HepG2 (cell line): ENCODE results near the gene LRP5. TPM values are rescaled to one million over a fixed set of nuclear protein-coding genes. Genes with fewer than 3 reads are reported as not detected.

ENCODE experiments used
- ATAC-seq: fragments of 200-7000 bp; cut with Tn5 transposase; 3 replicates; pipeline ENCODE4 v1.9.1; 2020; ENCODE audit warnings: mild to moderate bottlenecking, moderate library complexity
- BruUV-seq: library from RNA; stranded (reverse); fragments of 400-500 nt; replicated peaks from 2 replicates; lab custom pipeline; 2021; lab: Mats Ljungman, UMichigan
- CTCF ChIA-PET: fragments of 300-600 bp; formaldehyde crosslinking; extraction: SDS; loops from one replicate; lab custom pipeline; 2021; ENCODE audit warnings: low total read pairs, inconsistent platforms, low intra/inter-chr PET ratio; lab: Yijun Ruan, JAX
- POLR2A ChIA-PET: fragments of 350-600 bp; sonication (Branson Sonifier 250); formaldehyde crosslinking; loops from one replicate; lab custom pipeline; 2020; ENCODE audit warnings: antibody characterized with exemption, inconsistent platforms; lab: Yijun Ruan, JAX
- DNase-seq: peaks from one replicate; pipeline ENCODE4 v3.0.0-alpha.2; 2015; ENCODE audit warnings: low spot score
- FAIRE-seq: peaks from 3 replicates; lab custom pipeline; 2011; peaks lifted over from hg19 to GRCh38; lab: Jason Lieb, UNC
- H2AFZ ChIP-seq: one replicate; pipeline ENCODE4 v1.6.1; 2011; ENCODE audit warnings: low read length, inconsistent platforms
- H3K27ac ChIP-seq: fragments of 300-600 bp; 3 replicates; pipeline ENCODE4 v1.8.0; 2011; ENCODE audit warnings: mixed run types, mild to moderate bottlenecking, mixed read lengths, low read length, inconsistent platforms; ENCODE audit not compliant: insufficient read depth; ENCODE audit errors: extremely low read length
- H3K27me3 ChIP-seq, 2 experiments: fragments of 200-600 bp in 1 of 2; 2 replicates in 1 of 2; 3 replicates in 1 of 2; pipeline versions ENCODE4 v1.6.0 to v1.8.0; 2011; ENCODE audit warnings: low read length in 2 of 2, mild to moderate bottlenecking in 2 of 2, moderate library complexity in 2 of 2, inconsistent platforms in 1 of 2; ENCODE audit not compliant: insufficient read depth in 2 of 2, control insufficient read depth in 1 of 2
- H3K36me3 ChIP-seq, 2 experiments: fragments of 200-600 bp in 1 of 2; replicated peaks in 1 of 2; 2 replicates in 1 of 2; 3 replicates in 1 of 2; pipeline versions ENCODE4 v1.5.1 to v1.8.0; 2011; ENCODE audit warnings: low read length in 2 of 2, inconsistent platforms in 1 of 2; ENCODE audit not compliant: insufficient read depth in 2 of 2, control insufficient read depth in 1 of 2
- H3K4me1 ChIP-seq: 2 replicates; pipeline ENCODE4 v1.5.1; 2012; ENCODE audit warnings: low read length, inconsistent platforms; ENCODE audit not compliant: insufficient read depth
- H3K4me2 ChIP-seq: 2 replicates; pipeline ENCODE4 v1.6.0; 2011; ENCODE audit warnings: low read depth, low read length, inconsistent platforms
- H3K4me3 ChIP-seq, 3 experiments: fragments of 200-600 bp in 1 of 3; sonication (generic), shearing (Covaris generic) in 1 of 3; replicated peaks in 1 of 3; 2 replicates each; pipeline ENCODE4 v1.5.1; 2011 to 2016; ENCODE audit warnings: low read length in 3 of 3, inconsistent platforms in 2 of 3, low read depth in 2 of 3, mild to moderate bottlenecking in 2 of 3, control low read depth in 1 of 3, mixed read lengths in 1 of 3; ENCODE audit not compliant: insufficient read depth in 1 of 3
- H3K79me2 ChIP-seq: one replicate; pipeline ENCODE4 v1.6.1; 2011; ENCODE audit warnings: low read length, inconsistent platforms; ENCODE audit not compliant: insufficient read depth
- H3K9ac ChIP-seq: 2 replicates; pipeline ENCODE4 v1.6.0; 2011; ENCODE audit warnings: mild to moderate bottlenecking, low read depth, low read length, inconsistent platforms; ENCODE audit not compliant: insufficient read depth
- H3K9me3 ChIP-seq: 2 replicates; pipeline ENCODE4 v1.5.1; 2012; ENCODE audit warnings: mild to moderate bottlenecking, low read length
- H4K20me1 ChIP-seq: 2 replicates; pipeline ENCODE4 v1.6.0; 2011; ENCODE audit warnings: inconsistent platforms, mild to moderate bottlenecking, low read length, moderate library complexity; ENCODE audit not compliant: insufficient read depth
- AHR ChIP-seq: IDR thresholded peaks from 2 replicates; pipeline ENCODE4 v1.6.1; 2018; ENCODE audit warnings: missing genetic modification reagents, missing compliant biosample characterization
- GABPB1 ChIP-seq: IDR thresholded peaks from 2 replicates; pipeline ENCODE4 v1.6.1; 2016; ENCODE audit warnings: mild to moderate bottlenecking, missing genetic modification reagents, moderate library complexity, missing compliant biosample characterization
- IKZF4 ChIP-seq: sonication (generic); formaldehyde crosslinking; IDR thresholded peaks from 2 replicates; pipeline ENCODE4 v1.5.1; 2020; ENCODE audit warnings: borderline replicate concordance, mild to moderate bottlenecking, low read depth, missing genetic modification reagents; ENCODE audit errors: not compliant biosample characterization
- JUNB ChIP-seq: sonication (generic); formaldehyde crosslinking; IDR thresholded peaks from 2 replicates; pipeline ENCODE4 v1.8.0; 2022; ENCODE audit warnings: missing genetic modification reagents, mild to moderate bottlenecking, borderline replicate concordance
- KDM6A ChIP-seq: IDR thresholded peaks from 2 replicates; pipeline ENCODE4 v1.6.1; 2016; ENCODE audit warnings: low read depth
- KLF11 ChIP-seq: IDR thresholded peaks from 2 replicates; pipeline ENCODE4 v1.6.1; 2016; ENCODE audit warnings: missing compliant biosample characterization
- NPAS2 ChIP-seq: sonication (generic); formaldehyde crosslinking; IDR thresholded peaks from 2 replicates; pipeline ENCODE4 v1.8.0; 2022; ENCODE audit warnings: mild to moderate bottlenecking, missing genetic modification reagents, borderline replicate concordance
- RFX3 ChIP-seq: IDR thresholded peaks from 2 replicates; pipeline ENCODE4 v1.6.1; 2016; ENCODE audit warnings: missing biosample characterization, missing genetic modification reagents
- SPEN ChIP-seq: sonication (generic); formaldehyde crosslinking; IDR thresholded peaks from 2 replicates; pipeline ENCODE4 v1.5.1; 2020; ENCODE audit warnings: low read depth, mild to moderate bottlenecking, missing genetic modification reagents
- ZFP82 ChIP-seq: sonication (generic); formaldehyde crosslinking; IDR thresholded peaks from 2 replicates; pipeline ENCODE4 v1.5.1; 2020; ENCODE audit warnings: mild to moderate bottlenecking, missing genetic modification reagents, borderline replicate concordance
- ZNF224 ChIP-seq: sonication (generic); formaldehyde crosslinking; IDR thresholded peaks from 2 replicates; pipeline ENCODE4 v1.5.0; 2020; ENCODE audit warnings: mild to moderate bottlenecking, missing genetic modification reagents
- ZNF34 ChIP-seq: sonication (generic); formaldehyde crosslinking; IDR thresholded peaks from 2 replicates; pipeline ENCODE4 v1.4.0; 2020; ENCODE audit warnings: mild to moderate bottlenecking, missing genetic modification reagents, borderline replicate concordance
- ZNF589 ChIP-seq: sonication (generic); formaldehyde crosslinking; conservative IDR thresholded peaks from 2 replicates; pipeline ENCODE4 v1.8.0; 2022; ENCODE audit warnings: mild to moderate bottlenecking, moderate library complexity, missing genetic modification reagents
- ZNF780A ChIP-seq: sonication (generic); formaldehyde crosslinking; IDR thresholded peaks from 2 replicates; pipeline ENCODE4 v1.8.0; 2022; ENCODE audit warnings: mild to moderate bottlenecking, missing genetic modification reagents, moderate library complexity
- WGBS: methylation state at CpG from one replicate; pipeline ENCODE4 v1.1.6; 2017; ENCODE audit warnings: low lambda C conversion rate; 5-methylcytosine and 5-hydroxymethylcytosine counted together
- in situ Hi-C: cut with HindIII; loops from 2 replicates; pipeline ENCODE4 v1.10.0; 2017; ENCODE audit warnings: low pct_unique_long_range_greater_than_20kb; ENCODE audit not compliant: extremely low pct_ligation_motif_present
- intact Hi-C: fragments of 100-400 bp; cut with micrococcal nuclease; formaldehyde crosslinking; loops from one replicate; pipeline ENCODE4 v1.10.0; 2022; ENCODE audit not compliant: unreplicated experiment
- polyA plus RNA-seq, 8 experiments: library from polyadenylated mRNA; depleted of rRNA in 3 of 8; stranded (reverse) in 7 of 8; unstranded in 1 of 8; fragments of >200 nt; fragmentation: Illumina TruSeq in 4 of 8; extraction: Trizol in 4 of 8; gene quantifications; 2 replicates each; pipeline versions ENCODE4 v1.2.1 to v1.2.3, GENCODE V29; 2011 to 2016; ENCODE audit warnings: low read depth in 4 of 8, missing spikeins in 1 of 8, mixed read lengths in 1 of 8; ENCODE audit not compliant: insufficient read depth in 1 of 8
- total RNA-seq, 5 experiments: library from RNA; depleted of rRNA; stranded (reverse); fragments of >200 nt; fragmentation: Illumina TruSeq; extraction: Trizol; gene quantifications; 2 replicates each; pipeline ENCODE4 v1.2.3, GENCODE V29; 2016; ENCODE audit warnings: low read depth in 1 of 5
- TF ChIP-seq, protein P1 (sequence below), 2 experiments: fragments of 450-650 bp in 1 of 2; sonication (generic) in 1 of 2; formaldehyde crosslinking; IDR thresholded peaks; 2 replicates each; pipeline versions ENCODE4 v1.5.0 to v1.8.0; 2020 to 2022; ENCODE audit warnings: mild to moderate bottlenecking in 1 of 2, missing genetic modification reagents in 1 of 2
- TF ChIP-seq, protein P2 (sequence below): sonication (generic); formaldehyde crosslinking; IDR thresholded peaks from 2 replicates; pipeline ENCODE4 v1.9.0; 2021; ENCODE audit warnings: missing genetic modification reagents, borderline replicate concordance
- TF ChIP-seq, protein P3 (sequence below): sonication (generic); formaldehyde crosslinking; IDR thresholded peaks from 2 replicates; pipeline ENCODE4 v1.9.0; 2021; ENCODE audit warnings: missing genetic modification reagents, borderline replicate concordance

The LRP5 gene
- total and polyA plus RNA-seq, 2 of the 13 experiments (the other 11 are each of a cell fraction or from before 2014, with no cell fraction given) = 40.4 to 64.0 TPM

DNA sequence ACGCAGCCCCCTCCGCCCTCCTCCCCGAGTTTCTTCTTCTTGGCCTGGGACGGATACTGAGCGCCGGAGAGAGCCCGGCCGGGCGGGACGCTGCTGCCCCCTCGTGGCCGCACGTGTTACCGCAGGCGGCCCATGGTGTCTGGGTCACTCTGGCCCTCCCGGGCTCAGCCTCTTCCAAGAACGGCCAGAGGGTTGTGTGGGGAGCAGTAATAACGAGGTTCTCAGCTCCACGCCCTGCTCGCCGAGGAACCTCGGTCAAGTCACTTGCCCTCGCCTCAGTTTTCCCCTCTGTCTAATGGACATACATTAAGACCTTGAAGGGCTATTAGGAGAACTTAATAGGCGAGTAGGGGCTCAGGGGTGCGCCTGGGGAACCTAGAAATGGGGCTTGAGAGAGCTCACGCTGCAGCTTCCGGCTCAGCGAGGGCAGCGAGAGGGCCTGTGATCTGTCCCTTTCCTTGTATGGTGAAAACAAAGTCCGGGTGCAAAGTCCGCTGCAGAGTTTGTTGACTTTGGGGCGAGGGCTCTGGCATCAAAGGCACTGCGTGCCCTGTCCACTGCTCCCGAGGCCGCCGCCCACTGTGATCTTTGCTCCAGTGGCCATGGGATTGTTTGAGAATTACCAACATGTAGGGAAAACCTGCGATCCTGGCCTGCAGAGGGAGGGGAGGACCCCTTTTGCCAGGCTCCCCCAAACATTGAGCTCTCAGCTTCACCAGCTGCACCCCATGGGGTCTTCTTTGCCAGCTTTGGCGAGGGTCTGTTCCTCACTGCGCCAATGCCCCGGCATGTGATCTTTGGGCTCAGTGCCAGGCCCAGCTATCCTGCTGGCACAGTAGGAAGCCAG lies 14.4 kb upstream of the LRP5 start:
- peak; percentile 85 for ATAC-seq
- peak overlapping the region; percentile 68 to 83 (median 69) for H3K4me3 ChIP-seq
- H3K9me3 ChIP-seq = no peaks in the 10 kb centered on the region
- peaks cover 59% of the 10 kb centered on the region for H3K4me1 ChIP-seq
- DNase-seq = peak; percentile 98
- H3K79me2 ChIP-seq = peaks cover 30% of the 10 kb centered on the region
- BruUV-seq = TSS peak; percentile 66
- in situ Hi-C loops = loop anchor here (5.0 kb wide), 2 partner anchors 41 to 86 kb away; partner anchors contain the start of gene KMT5B
- POLR2A ChIA-PET = interaction anchor here (0.8 to 8.1 kb wide), 35 partner anchors 8 to 288 kb away, joined by 3 to 220 read pairs (median 10); partner anchors contain the start of genes ALDH3B1, C11orf24, KMT5B and LRP5
- peak overlapping the region; percentile 100 for H3K27ac ChIP-seq
- peak overlapping the region; percentile 94 for H3K4me2 ChIP-seq
- FAIRE-seq = peak; percentile 90
- peak overlapping the region; percentile 99 for H3K9ac ChIP-seq
- no peaks in the 10 kb centered on the region for H4K20me1 ChIP-seq
- CTCF ChIA-PET = interaction anchor here (1.1 to 3.0 kb wide), 6 partner anchors 12 to 89 kb away, joined by 3 to 43 read pairs (median 7); partner anchors contain the start of genes C11orf24 and KMT5B
- no peak overlapping the region for H2AFZ ChIP-seq
- WGBS = 1% methylated on average over 17 of the region's 40 CpGs
- 0 out of 5 replicates have a peak, but pooled peaks cover 0 to 5% of the 10 kb centered on the region in 2 experiments for H3K36me3 ChIP-seq
- no peaks in the 10 kb centered on the region; a peak in 1 of 5 replicates for H3K27me3 ChIP-seq
- intact Hi-C loops = loop anchor here (1.0 to 2.0 kb wide), 6 partner anchors 17 to 149 kb away; partner anchors contain the start of genes C11orf24 and KMT5B
- TF ChIP-seq KDM6A (CRISPR knock-in tag) = peak; percentile 99
- peak; percentile 41; the same call in 1 of the 2 replicates for TF ChIP-seq JUNB (CRISPR knock-in tag)
- peak; percentile 67 for TF ChIP-seq KLF11 (CRISPR knock-in tag)
- TF ChIP-seq NPAS2 (CRISPR knock-in tag) = 0 out of 2 replicates have a peak, but pooled peaks have one; percentile 21
- 0 out of 2 replicates have a peak, but pooled peaks have one; percentile 18 for TF ChIP-seq AHR (CRISPR knock-in tag)
- peak; percentile 88 for TF ChIP-seq IKZF4 (CRISPR knock-in tag)
- TF ChIP-seq, protein P1, sequence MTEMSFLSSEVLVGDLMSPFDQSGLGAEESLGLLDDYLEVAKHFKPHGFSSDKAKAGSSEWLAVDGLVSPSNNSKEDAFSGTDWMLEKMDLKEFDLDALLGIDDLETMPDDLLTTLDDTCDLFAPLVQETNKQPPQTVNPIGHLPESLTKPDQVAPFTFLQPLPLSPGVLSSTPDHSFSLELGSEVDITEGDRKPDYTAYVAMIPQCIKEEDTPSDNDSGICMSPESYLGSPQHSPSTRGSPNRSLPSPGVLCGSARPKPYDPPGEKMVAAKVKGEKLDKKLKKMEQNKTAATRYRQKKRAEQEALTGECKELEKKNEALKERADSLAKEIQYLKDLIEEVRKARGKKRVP (CRISPR knock-in tag; IDR thresholded peaks at IDR 0.05) = peak in 1 of 2 experiments; percentile 78; a peak in 1 of 4 replicates
- TF ChIP-seq, protein P2, sequence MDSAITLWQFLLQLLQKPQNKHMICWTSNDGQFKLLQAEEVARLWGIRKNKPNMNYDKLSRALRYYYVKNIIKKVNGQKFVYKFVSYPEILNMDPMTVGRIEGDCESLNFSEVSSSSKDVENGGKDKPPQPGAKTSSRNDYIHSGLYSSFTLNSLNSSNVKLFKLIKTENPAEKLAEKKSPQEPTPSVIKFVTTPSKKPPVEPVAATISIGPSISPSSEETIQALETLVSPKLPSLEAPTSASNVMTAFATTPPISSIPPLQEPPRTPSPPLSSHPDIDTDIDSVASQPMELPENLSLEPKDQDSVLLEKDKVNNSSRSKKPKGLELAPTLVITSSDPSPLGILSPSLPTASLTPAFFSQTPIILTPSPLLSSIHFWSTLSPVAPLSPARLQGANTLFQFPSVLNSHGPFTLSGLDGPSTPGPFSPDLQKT (CRISPR knock-in tag) = no peak
- peak; percentile 93 for TF ChIP-seq SPEN (CRISPR knock-in tag)
- TF ChIP-seq ZNF34 (CRISPR knock-in tag) = no peak; the same call in none of the 2 replicates
- TF ChIP-seq ZFP82 (CRISPR knock-in tag) = no peak; the same call in 1 of the 2 replicates
- no peak for TF ChIP-seq RFX3 (CRISPR knock-in tag)
- TF ChIP-seq, protein P3, sequence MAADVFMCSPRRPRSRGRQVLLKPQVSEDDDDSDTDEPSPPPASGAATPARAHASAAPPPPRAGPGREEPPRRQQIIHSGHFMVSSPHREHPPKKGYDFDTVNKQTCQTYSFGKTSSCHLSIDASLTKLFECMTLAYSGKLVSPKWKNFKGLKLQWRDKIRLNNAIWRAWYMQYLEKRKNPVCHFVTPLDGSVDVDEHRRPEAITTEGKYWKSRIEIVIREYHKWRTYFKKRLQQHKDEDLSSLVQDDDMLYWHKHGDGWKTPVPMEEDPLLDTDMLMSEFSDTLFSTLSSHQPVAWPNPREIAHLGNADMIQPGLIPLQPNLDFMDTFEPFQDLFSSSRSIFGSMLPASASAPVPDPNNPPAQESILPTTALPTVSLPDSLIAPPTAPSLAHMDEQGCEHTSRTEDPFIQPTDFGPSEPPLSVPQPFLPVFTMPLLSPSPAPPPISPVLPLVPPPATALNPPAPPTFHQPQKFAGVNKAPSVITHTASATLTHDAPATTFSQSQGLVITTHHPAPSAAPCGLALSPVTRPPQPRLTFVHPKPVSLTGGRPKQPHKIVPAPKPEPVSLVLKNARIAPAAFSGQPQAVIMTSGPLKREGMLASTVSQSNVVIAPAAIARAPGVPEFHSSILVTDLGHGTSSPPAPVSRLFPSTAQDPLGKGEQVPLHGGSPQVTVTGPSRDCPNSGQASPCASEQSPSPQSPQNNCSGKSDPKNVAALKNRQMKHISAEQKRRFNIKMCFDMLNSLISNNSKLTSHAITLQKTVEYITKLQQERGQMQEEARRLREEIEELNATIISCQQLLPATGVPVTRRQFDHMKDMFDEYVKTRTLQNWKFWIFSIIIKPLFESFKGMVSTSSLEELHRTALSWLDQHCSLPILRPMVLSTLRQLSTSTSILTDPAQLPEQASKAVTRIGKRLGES = peak; percentile 94
- TF ChIP-seq ZNF224 (CRISPR knock-in tag) = peak; percentile 82; the same call in 1 of the 2 replicates
- peak; percentile 78 for TF ChIP-seq GABPB1
- TF ChIP-seq ZNF589 (CRISPR knock-in tag) = 0 out of 2 replicates have a peak, but pooled peaks have one; percentile 61
- TF ChIP-seq ZNF780A (CRISPR knock-in tag) = no peak
